ENCODE measurements around the gene AWAT2.

- no peak for TF ChIP-seq EZH2 (IDR thresholded peaks at IDR 0.05; ENCODE audit: insufficient read depth, poor library complexity, severe bottlenecking)
- TF ChIP-seq EZH2phosphoT487 (IDR thresholded peaks at IDR 0.05; ENCODE audit: insufficient read depth, low read depth) = no peak
These were observed 15.1 kb downstream of the AWAT2 start for GRCh38 chrX:70034646-70035045.
